ENCODE results near the gene PTHLH.

DNA sequence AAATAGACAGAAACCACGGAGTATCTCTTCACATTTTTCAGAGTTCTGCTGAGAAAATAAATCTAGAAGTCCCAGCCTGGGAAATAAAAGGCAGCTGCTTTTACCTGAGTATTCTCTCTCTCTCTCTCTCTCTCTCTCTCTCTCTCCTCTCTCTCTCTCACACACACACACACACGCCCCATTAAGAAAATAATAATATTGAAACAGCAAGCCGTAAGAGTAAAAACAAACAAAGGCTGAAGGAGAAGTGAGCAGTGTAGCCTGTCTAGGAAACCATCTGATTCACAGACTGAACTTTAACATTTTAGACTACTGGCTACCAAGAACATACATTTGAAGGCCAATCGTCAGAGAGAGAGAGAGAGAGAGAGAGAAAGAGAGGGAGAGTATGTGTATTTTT, 8.4 kb downstream of the PTHLH start:
- TF ChIP-seq, protein P1, sequence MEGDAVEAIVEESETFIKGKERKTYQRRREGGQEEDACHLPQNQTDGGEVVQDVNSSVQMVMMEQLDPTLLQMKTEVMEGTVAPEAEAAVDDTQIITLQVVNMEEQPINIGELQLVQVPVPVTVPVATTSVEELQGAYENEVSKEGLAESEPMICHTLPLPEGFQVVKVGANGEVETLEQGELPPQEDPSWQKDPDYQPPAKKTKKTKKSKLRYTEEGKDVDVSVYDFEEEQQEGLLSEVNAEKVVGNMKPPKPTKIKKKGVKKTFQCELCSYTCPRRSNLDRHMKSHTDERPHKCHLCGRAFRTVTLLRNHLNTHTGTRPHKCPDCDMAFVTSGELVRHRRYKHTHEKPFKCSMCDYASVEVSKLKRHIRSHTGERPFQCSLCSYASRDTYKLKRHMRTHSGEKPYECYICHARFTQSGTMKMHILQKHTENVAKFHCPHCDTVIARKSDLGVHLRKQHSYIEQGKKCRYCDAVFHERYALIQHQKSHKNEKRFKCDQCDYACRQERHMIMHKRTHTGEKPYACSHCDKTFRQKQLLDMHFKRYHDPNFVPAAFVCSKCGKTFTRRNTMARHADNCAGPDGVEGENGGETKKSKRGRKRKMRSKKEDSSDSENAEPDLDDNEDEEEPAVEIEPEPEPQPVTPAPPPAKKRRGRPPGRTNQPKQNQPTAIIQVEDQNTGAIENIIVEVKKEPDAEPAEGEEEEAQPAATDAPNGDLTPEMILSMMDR (conservative IDR thresholded peaks at IDR 0.05), result no peak
- no peak for TF ChIP-seq ZFX (IDR thresholded peaks at IDR 0.05)

Data from C4-2B (cell line).